Osteoblast (primary cell): ENCODE data around the gene SPRY2. TPM values are rescaled to one million over a fixed set of nuclear protein-coding genes. Genes with fewer than 3 reads are reported as not detected.

Experiments used
- DNase-seq: peaks from one replicate; pipeline ENCODE4 v3.0.0; 2011; ENCODE audit warnings: low spot score, mixed read lengths; ENCODE audit not compliant: insufficient read length; ENCODE audit errors: missing footprints
- H2AFZ ChIP-seq: 2 replicates; pipeline ENCODE4 v1.6.0; 2011; ENCODE audit warnings: mild to moderate bottlenecking, low read length
- H3K27ac ChIP-seq: 2 replicates; pipeline ENCODE4 v1.5.1; 2011; ENCODE audit warnings: mild to moderate bottlenecking, low read depth, low read length, moderate library complexity
- H3K27me3 ChIP-seq: 2 replicates; pipeline ENCODE4 v1.6.0; 2012; ENCODE audit warnings: mild to moderate bottlenecking, control low read depth, inconsistent platforms, low read length, moderate library complexity; ENCODE audit not compliant: insufficient read depth
- H3K36me3 ChIP-seq: 2 replicates; pipeline ENCODE4 v1.5.1; 2011; ENCODE audit warnings: mild to moderate bottlenecking, low read length, control low read depth, moderate library complexity; ENCODE audit not compliant: insufficient read depth
- H3K4me1 ChIP-seq: 2 replicates; pipeline ENCODE4 v1.5.1; 2011; ENCODE audit warnings: mild to moderate bottlenecking, low read length, control low read depth, moderate library complexity; ENCODE audit not compliant: insufficient read depth
- H3K4me2 ChIP-seq: 2 replicates; pipeline ENCODE4 v1.6.0; 2011; ENCODE audit warnings: mild to moderate bottlenecking, low read length; ENCODE audit not compliant: insufficient read depth
- H3K4me3 ChIP-seq: fragments of 200-600 bp; sonication (generic); 3 replicates; pipeline ENCODE4 v1.5.1; 2012; ENCODE audit warnings: mild to moderate bottlenecking, low read length, inconsistent platforms; ENCODE audit not compliant: insufficient read depth
- H3K79me2 ChIP-seq: 2 replicates; pipeline ENCODE4 v1.6.0; 2012; ENCODE audit warnings: mild to moderate bottlenecking, low read length, control low read depth, inconsistent platforms; ENCODE audit not compliant: insufficient read depth
- H3K9me3 ChIP-seq: 2 replicates; pipeline ENCODE4 v1.5.1; 2011; ENCODE audit warnings: low read depth, low read length, control low read depth
- H4K20me1 ChIP-seq: 2 replicates; pipeline ENCODE4 v1.6.0; 2012; ENCODE audit warnings: mild to moderate bottlenecking, low read length, control low read depth; ENCODE audit not compliant: insufficient read depth
- total RNA-seq: library from RNA; depleted of rRNA; stranded (reverse); fragments of >200 nt; gene quantifications from 2 replicates; pipeline ENCODE4 v1.2.3, GENCODE V29; 2012
- TF ChIP-seq, protein P1 (sequence below): IDR thresholded peaks from 2 replicates; pipeline ENCODE4 v1.5.1; 2011; ENCODE audit warnings: mild to moderate bottlenecking, low read depth, low read length, moderate library complexity; ENCODE audit errors: extremely low read depth

SPRY2 gene
- total RNA-seq, 1 donor: 6.5 TPM

DNA sequence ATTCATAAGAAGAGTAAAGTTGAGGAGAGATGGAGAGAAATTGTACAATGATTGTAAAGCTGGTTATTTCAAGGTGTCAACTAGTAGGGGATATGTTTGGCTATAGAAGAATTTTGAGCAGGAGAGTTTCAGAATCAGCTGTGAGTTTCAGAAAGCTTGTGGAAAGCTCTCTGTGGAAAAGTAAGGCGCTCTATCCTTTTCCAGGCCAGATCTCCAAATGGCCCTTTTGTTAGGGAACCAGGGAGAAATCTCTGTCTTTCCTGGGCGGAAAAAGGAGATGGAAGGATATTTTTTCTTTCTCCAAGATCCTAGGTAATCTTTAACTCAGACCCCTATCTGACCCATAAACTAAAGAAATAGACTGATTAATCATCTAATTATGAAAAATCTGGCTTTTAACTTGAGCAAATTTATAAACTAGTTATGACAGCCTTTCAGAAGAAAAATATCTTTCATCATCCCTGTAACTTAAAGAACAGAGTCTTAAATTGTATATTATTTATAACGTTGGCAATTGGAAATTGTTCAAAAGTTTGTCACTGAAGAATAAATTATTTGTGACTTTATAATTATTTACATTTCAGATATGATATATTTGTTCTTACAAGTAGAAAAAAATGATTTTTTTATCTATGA lies 34.5 kb downstream of the SPRY2 start:
- H3K27me3 ChIP-seq: no peaks in the 10 kb centered on the region
- H3K9me3 ChIP-seq: no peaks in the 10 kb centered on the region
- TF ChIP-seq, protein P1, sequence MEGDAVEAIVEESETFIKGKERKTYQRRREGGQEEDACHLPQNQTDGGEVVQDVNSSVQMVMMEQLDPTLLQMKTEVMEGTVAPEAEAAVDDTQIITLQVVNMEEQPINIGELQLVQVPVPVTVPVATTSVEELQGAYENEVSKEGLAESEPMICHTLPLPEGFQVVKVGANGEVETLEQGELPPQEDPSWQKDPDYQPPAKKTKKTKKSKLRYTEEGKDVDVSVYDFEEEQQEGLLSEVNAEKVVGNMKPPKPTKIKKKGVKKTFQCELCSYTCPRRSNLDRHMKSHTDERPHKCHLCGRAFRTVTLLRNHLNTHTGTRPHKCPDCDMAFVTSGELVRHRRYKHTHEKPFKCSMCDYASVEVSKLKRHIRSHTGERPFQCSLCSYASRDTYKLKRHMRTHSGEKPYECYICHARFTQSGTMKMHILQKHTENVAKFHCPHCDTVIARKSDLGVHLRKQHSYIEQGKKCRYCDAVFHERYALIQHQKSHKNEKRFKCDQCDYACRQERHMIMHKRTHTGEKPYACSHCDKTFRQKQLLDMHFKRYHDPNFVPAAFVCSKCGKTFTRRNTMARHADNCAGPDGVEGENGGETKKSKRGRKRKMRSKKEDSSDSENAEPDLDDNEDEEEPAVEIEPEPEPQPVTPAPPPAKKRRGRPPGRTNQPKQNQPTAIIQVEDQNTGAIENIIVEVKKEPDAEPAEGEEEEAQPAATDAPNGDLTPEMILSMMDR: no peak
- no peaks in the 10 kb centered on the region for H3K36me3 ChIP-seq
- H3K4me1 ChIP-seq: peaks cover 11% of the 10 kb centered on the region
- no peaks in the 10 kb centered on the region for H3K79me2 ChIP-seq
- no peak overlapping the region for H3K27ac ChIP-seq
- peak overlapping the region; percentile 49 for H2AFZ ChIP-seq
- DNase-seq: no peak
- H3K4me3 ChIP-seq: no peak overlapping the region
- no peaks in the 10 kb centered on the region for H4K20me1 ChIP-seq
- H3K4me2 ChIP-seq: peak overlapping the region; percentile 67

DNA sequence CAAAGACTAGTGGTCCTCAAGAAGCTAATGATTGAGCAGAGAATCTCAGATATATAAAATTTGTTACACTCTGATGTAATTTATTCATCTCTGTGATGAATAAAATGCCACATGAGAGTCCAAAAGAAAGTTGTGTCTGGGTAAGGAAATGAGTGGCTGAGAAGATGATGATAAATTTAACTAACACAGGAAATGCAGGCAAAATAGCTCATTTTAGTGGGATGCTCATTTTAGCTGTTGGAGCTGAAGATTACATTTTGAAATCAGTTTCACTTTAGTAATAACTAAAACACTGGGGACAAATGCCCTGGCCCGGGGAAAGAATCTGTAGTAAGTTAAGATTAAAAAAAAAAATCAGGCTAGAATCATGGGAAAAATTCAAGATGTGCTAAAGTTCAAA lies 35.2 kb downstream of the SPRY2 start:
- H4K20me1 ChIP-seq: no peaks in the 10 kb centered on the region
- H3K4me2 ChIP-seq: peak overlapping the region; percentile 67
- H3K4me1 ChIP-seq: peaks cover 11% of the 10 kb centered on the region
- no peaks in the 10 kb centered on the region for H3K27me3 ChIP-seq
- peak overlapping the region; percentile 49 for H2AFZ ChIP-seq
- H3K9me3 ChIP-seq: no peaks in the 10 kb centered on the region
- no peak overlapping the region for H3K27ac ChIP-seq
- H3K4me3 ChIP-seq: peak overlapping the region; percentile 34
- H3K79me2 ChIP-seq: no peaks in the 10 kb centered on the region
- DNase-seq: no peak
- H3K36me3 ChIP-seq: no peaks in the 10 kb centered on the region
- TF ChIP-seq, protein P1: no peak

DNA sequence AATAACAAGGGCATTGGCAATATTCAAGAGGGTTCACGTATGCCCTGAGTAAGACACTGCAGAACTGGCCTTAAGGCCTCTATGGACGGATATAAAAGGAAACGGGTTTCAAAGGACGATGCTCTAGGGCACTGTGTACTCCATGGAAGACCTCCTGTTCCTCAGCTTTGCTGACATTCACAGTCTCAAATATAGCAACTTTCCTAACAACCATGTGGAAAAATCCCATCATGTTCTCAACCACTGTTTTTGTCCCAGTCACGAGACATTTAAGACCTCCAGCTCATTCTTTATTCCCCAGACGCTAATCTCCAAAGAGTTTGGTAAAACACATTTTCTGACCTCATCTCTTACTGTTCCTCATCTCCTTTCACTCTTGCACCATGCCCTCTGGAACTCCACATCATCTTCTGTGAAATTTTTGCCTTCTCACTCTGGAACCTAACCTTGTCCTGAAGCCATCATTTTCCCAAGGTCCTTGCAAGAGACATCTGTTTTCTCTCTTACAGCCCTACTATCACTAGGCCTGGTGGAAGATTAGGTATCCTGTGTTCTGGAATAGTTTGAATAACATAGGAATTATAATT lies 37.6 kb downstream of the SPRY2 start:
- no peaks in the 10 kb centered on the region for H3K9me3 ChIP-seq
- DNase-seq: no peak

DNA sequence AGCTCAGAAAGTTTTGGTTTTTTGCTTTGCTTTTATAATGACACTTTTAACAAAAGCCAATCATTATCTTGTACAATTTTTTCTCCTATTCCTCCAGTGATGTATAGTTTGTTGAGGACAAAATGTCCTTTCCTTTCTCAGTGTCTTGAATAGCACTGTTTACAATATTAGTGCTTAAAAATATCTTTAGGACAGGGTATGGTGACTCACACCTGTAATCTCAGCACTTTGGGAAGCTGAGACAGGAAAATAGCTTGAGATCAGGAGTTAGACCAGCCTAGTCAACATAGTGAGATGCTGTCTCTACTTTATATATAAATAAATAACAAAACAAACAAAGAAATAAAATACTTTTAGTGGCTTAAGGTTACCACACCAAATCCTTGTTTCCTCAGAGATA lies 41.9 kb downstream of the SPRY2 start:
- DNase-seq: no peak
- Histone ChIP-seq H3K36me3 (no peaks in the 10 kb centered on the region), H3K9me3 (no peaks in the 10 kb centered on the region), H3K4me1 (no peaks in the 10 kb centered on the region), H4K20me1 (no peaks in the 10 kb centered on the region), H3K27me3 (no peaks in the 10 kb centered on the region), H3K4me2 (no peak overlapping the region), H2AFZ (no peak overlapping the region), H3K27ac (no peak overlapping the region), H3K79me2 (no peaks in the 10 kb centered on the region), H3K4me3 (no peak overlapping the region)
- TF ChIP-seq, protein P1: no peak

More for the DNA sequence above, 37.6 kb downstream of the SPRY2 start:
- no peaks in the 10 kb centered on the region for H3K27me3 ChIP-seq
- no peak overlapping the region for H3K27ac ChIP-seq
- H2AFZ ChIP-seq: no peak overlapping the region
- H3K4me3 ChIP-seq: no peak overlapping the region
- no peaks in the 10 kb centered on the region for H3K79me2 ChIP-seq
- no peaks in the 10 kb centered on the region for H4K20me1 ChIP-seq
- TF ChIP-seq, protein P1: no peak
- peaks cover 11% of the 10 kb centered on the region for H3K4me1 ChIP-seq
- no peak overlapping the region for H3K4me2 ChIP-seq
- no peaks in the 10 kb centered on the region for H3K36me3 ChIP-seq
